Measurements from ENCODE around the gene ISX.

The ISX gene

GRCh38 chr22:35134637-35135036 is 68.7 kb downstream of the ISX start:
- no peak overlapping the region for H3K4me3 ChIP-seq (ENCODE audit: control insufficient read depth, low read depth, low read length)
- DNase-seq (ENCODE audit: low read depth), result no peak
- TF ChIP-seq CTCF (IDR thresholded peaks at IDR 0.05; ENCODE audit: control insufficient read depth, insufficient read depth, low read depth, low read length, missing control alignments), result no peak

GRCh38 chr22:35135165-35135564 is 69.2 kb downstream of the ISX start:
- no peak overlapping the region for H3K4me3 ChIP-seq (ENCODE audit: control insufficient read depth, low read depth, low read length)
- DNase-seq (ENCODE audit: low read depth), result no peak
- TF ChIP-seq CTCF (IDR thresholded peaks at IDR 0.05; ENCODE audit: control insufficient read depth, insufficient read depth, low read depth, low read length, missing control alignments), result no peak

All from AG09309 (cell line).